Endothelial cell of umbilical vein (primary cell): Measurements from ENCODE around the gene DEPDC5. TPM values are rescaled to one million over a fixed set of nuclear protein-coding genes. Genes with fewer than 3 reads are reported as not detected.
A peak's percentile ranks its signal among the peaks of the same experiment; 100 is the strongest.

Source experiments
- BruUV-seq: library from RNA; stranded (reverse); fragments of 400-500 nt; replicated peaks from 2 replicates; lab custom pipeline; 2021; lab: Mats Ljungman, UMichigan
- CTCF ChIA-PET: fragments of 300-600, 350-600 bp; sonication (Branson Sonifier 250); formaldehyde crosslinking; loops from one replicate; lab custom pipeline; 2021; ENCODE audit warnings: antibody characterized with exemption, inconsistent platforms; lab: Charles Lee
- POLR2A ChIA-PET: fragments of 300-600, 350-600 bp; sonication (Branson Sonifier 250); formaldehyde crosslinking; loops from one replicate; lab custom pipeline; 2021; ENCODE audit warnings: antibody characterized with exemption, inconsistent platforms; lab: Charles Lee
- DNase-seq: peaks from one replicate; pipeline ENCODE4 v3.0.0-alpha.2; 2011; ENCODE audit warnings: low read depth, low spot score
- FAIRE-seq: peaks from 2 replicates; lab custom pipeline; 2011; peaks lifted over from hg19 to GRCh38; lab: Jason Lieb, UNC
- H2AFZ ChIP-seq: 2 replicates; pipeline ENCODE4 v1.6.0; 2012; ENCODE audit warnings: low read depth, low read length, control low read depth, inconsistent platforms
- H3K27ac ChIP-seq: 2 replicates; pipeline ENCODE4 v1.5.1; 2011; ENCODE audit warnings: low read depth, mild to moderate bottlenecking, control low read depth, low read length, moderate library complexity; ENCODE audit not compliant: insufficient read depth
- H3K27me3 ChIP-seq, 2 experiments: 2 replicates each; pipeline versions ENCODE4 v1.6.0 to v1.6.1; 2011; ENCODE audit warnings: low read length in 2 of 2, mixed read lengths in 1 of 2; ENCODE audit not compliant: control insufficient read depth in 2 of 2, insufficient read depth in 2 of 2
- H3K36me3 ChIP-seq, 2 experiments: 2 replicates in 1 of 2; 3 replicates in 1 of 2; pipeline ENCODE4 v1.5.1; 2011; ENCODE audit warnings: low read length in 2 of 2, mild to moderate bottlenecking in 1 of 2, moderate library complexity in 1 of 2; ENCODE audit not compliant: control insufficient read depth in 2 of 2, insufficient read depth in 2 of 2; ENCODE audit errors: extremely low read depth in 1 of 2
- H3K4me1 ChIP-seq: 3 replicates; pipeline ENCODE4 v1.5.1; 2011; ENCODE audit warnings: mild to moderate bottlenecking, low read length; ENCODE audit not compliant: control insufficient read depth, insufficient read depth; ENCODE audit errors: extremely low read depth
- H3K4me2 ChIP-seq: 2 replicates; pipeline ENCODE4 v1.6.1; 2011; ENCODE audit warnings: low read length, control low read depth, mixed read lengths; ENCODE audit not compliant: insufficient read depth
- H3K4me3 ChIP-seq, 3 experiments: fragments of 200-600 bp in 1 of 3; sonication (generic), shearing (Covaris generic) in 1 of 3; replicated peaks in 1 of 3; 2 replicates each; pipeline ENCODE4 v1.5.1; 2011 to 2016; ENCODE audit warnings: control low read depth in 3 of 3, low read length in 3 of 3, mild to moderate bottlenecking in 2 of 3, inconsistent platforms in 1 of 3, low read depth in 1 of 3, moderate library complexity in 1 of 3; ENCODE audit not compliant: insufficient read depth in 1 of 3
- H3K79me2 ChIP-seq: 2 replicates; pipeline ENCODE4 v1.6.0; 2012; ENCODE audit warnings: low read length, inconsistent platforms; ENCODE audit not compliant: control insufficient read depth, insufficient read depth
- H3K9ac ChIP-seq: replicated peaks from 2 replicates; pipeline ENCODE3; 2011; ENCODE audit warnings: low read length, control low read depth; ENCODE audit not compliant: insufficient read depth; ENCODE audit errors: extremely low read depth
- H3K9me1 ChIP-seq: replicated peaks from 3 replicates; pipeline ENCODE4 v1.6.0; 2011; ENCODE audit warnings: mild to moderate bottlenecking, low read length; ENCODE audit not compliant: control insufficient read depth, insufficient read depth; ENCODE audit errors: extremely low read depth
- H3K9me3 ChIP-seq: replicated peaks from 2 replicates; pipeline ENCODE4 v1.5.1; 2012; ENCODE audit warnings: low read length, inconsistent platforms; ENCODE audit not compliant: control insufficient read depth, insufficient read depth
- H4K20me1 ChIP-seq: replicated peaks from 2 replicates; pipeline ENCODE3; 2011; ENCODE audit warnings: mild to moderate bottlenecking, low read length; ENCODE audit not compliant: control insufficient read depth, insufficient read depth; ENCODE audit errors: extremely low read depth
- CTCF ChIP-seq, 2 donors: IDR thresholded peaks; 1 replicate in 1 of 2; 2 replicates in 1 of 2; pipeline ENCODE4 v1.5.1; 2011; ENCODE audit warnings: low read length in 2 of 2, mild to moderate bottlenecking in 2 of 2, moderate library complexity in 2 of 2, control low read depth in 1 of 2, inconsistent platforms in 1 of 2, low read depth in 1 of 2; ENCODE audit not compliant: insufficient read depth in 1 of 2; ENCODE audit errors: extremely low read depth in 1 of 2
- EZH2 ChIP-seq: IDR thresholded peaks from 2 replicates; pipeline ENCODE4 v1.6.1; 2012; ENCODE audit warnings: borderline replicate concordance, low read depth, mild to moderate bottlenecking, moderate library complexity, low read length, inconsistent platforms; ENCODE audit not compliant: severe bottlenecking
- FOS ChIP-seq: IDR thresholded peaks from 2 replicates; pipeline ENCODE4 v1.6.1; 2011; ENCODE audit warnings: mild to moderate bottlenecking, low read length, moderate library complexity, borderline replicate concordance; ENCODE audit not compliant: insufficient read depth
- GATA2 ChIP-seq: IDR thresholded peaks from 2 replicates; pipeline ENCODE4 v1.7.0; 2011; ENCODE audit warnings: low read depth, mild to moderate bottlenecking, moderate library complexity, mixed read lengths, low read length; ENCODE audit not compliant: insufficient read length, insufficient read depth
- JUN ChIP-seq: IDR thresholded peaks from 2 replicates; pipeline ENCODE4 v1.6.1; 2011; ENCODE audit warnings: borderline replicate concordance, low read depth; ENCODE audit not compliant: insufficient read length, insufficient read depth
- MYC ChIP-seq: IDR thresholded peaks from one replicate; pipeline ENCODE4 v1.6.1; 2011; ENCODE audit warnings: mild to moderate bottlenecking, low read depth, low read length
- POLR2A ChIP-seq: IDR thresholded peaks from 2 replicates; pipeline ENCODE4 v1.6.1; 2012; ENCODE audit warnings: low read depth, mild to moderate bottlenecking, control low read depth, low read length
- POLR2AphosphoS5 ChIP-seq: IDR thresholded peaks from 2 replicates; pipeline ENCODE4 v1.6.1; 2012; ENCODE audit warnings: low read depth, mild to moderate bottlenecking, control low read depth, low read length, moderate library complexity; ENCODE audit not compliant: insufficient read depth
- dilution Hi-C: fragments of 300-500 bp; cut with MboI; formaldehyde crosslinking; loops from one replicate; pipeline ENCODE4 v1.15.0; 2019; ENCODE audit warnings: low sequenced_read_pairs; ENCODE audit not compliant: extremely low pct_ligation_motif_present
- intact Hi-C: fragments of 100-400 bp; cut with micrococcal nuclease; formaldehyde crosslinking; loops from one replicate; pipeline ENCODE4 v1.10.0; 2022
- polyA plus RNA-seq, 4 experiments: library from polyadenylated mRNA; depleted of rRNA in 3 of 4; stranded (reverse) in 3 of 4; unstranded in 1 of 4; fragments of >200 nt; gene quantifications; 2 replicates each; pipeline versions ENCODE4 v1.2.1 to v1.2.3, GENCODE V29; 2011 to 2012; ENCODE audit warnings: missing spikeins in 1 of 4
- total RNA-seq: library from RNA; stranded (reverse); gene quantifications from 2 replicates; pipeline ENCODE4 v1.2.3, GENCODE V29; 2021

Gene DEPDC5
- total and polyA plus RNA-seq, 2 donors (not counting 3 experiments of a cell fraction or from before 2014, with no cell fraction given) = 13.1 to 36.6 TPM

- ChIA-PET CTCF (interaction anchor here (0.6 to 3.6 kb wide), 21 partner anchors 9 to 205 kb away, joined by 3 to 32 read pairs (median 5); no protein-coding TSS in a partner anchor), POLR2A (no interaction called here)
- Histone ChIP-seq H3K9me1 (no peaks in the 10 kb centered on the region), H3K4me1 (peaks cover 22% of the 10 kb centered on the region), H2AFZ (no peak overlapping the region), H3K4me3 (no peak overlapping the region), H3K27ac (peak overlapping the region; percentile 90), H3K9me3 (no peaks in the 10 kb centered on the region), H3K27me3 (no peaks in the 10 kb centered on the region), H3K9ac (peak overlapping the region; percentile 25), H3K79me2 (no peaks in the 10 kb centered on the region), H3K36me3 (peaks cover 2 to 3% of the 10 kb centered on the region in 2 experiments), H4K20me1 (no peaks in the 10 kb centered on the region), H3K4me2 (peak overlapping the region; percentile 49)
- peak; percentile 93 for FAIRE-seq
- intact Hi-C loops = loop anchor here (1.0 kb wide), 1 partner anchor 73 kb away; the partner anchor contains the start of gene YWHAH
- DNase-seq = peak; percentile 58
- no TSS peak for BruUV-seq
- dilution Hi-C loops = no loop called here
- TF ChIP-seq EZH2 (no peak), JUN (peak; percentile 83), POLR2AphosphoS5 (peak; percentile 71), GATA2 (no peak), MYC (no peak), FOS (peak; percentile 73), POLR2A (no peak), CTCF (IDR thresholded peaks at IDR 0.05; ENCODE audit: extremely low read depth in 1 of 2, insufficient read depth in 1 of 2, low read depth in 1 of 2, low read length in 2 of 2) (no peak)
These were observed 117.1 kb downstream of the DEPDC5 start for GRCh38 chr22:31870890-31871289.
